Keratinocyte (primary cell): ENCODE results near the gene EMILIN3. TPM values are rescaled to one million over a fixed set of nuclear protein-coding genes. Genes with fewer than 3 reads are reported as not detected.

Experiments
- DNase-seq: peaks from one replicate; pipeline ENCODE4 v3.0.0-alpha.2; 2011; ENCODE audit warnings: low read depth, missing footprints, low spot score
- FAIRE-seq: peaks from 2 replicates; lab custom pipeline; 2011; peaks lifted over from hg19 to GRCh38; lab: Jason Lieb, UNC
- H2AFZ ChIP-seq: 2 replicates; pipeline ENCODE4 v1.6.0; 2012; ENCODE audit warnings: low read length, control low read depth, inconsistent platforms; ENCODE audit not compliant: control insufficient read depth
- H3K27ac ChIP-seq: 2 replicates; pipeline ENCODE4 v1.5.1; 2011; ENCODE audit warnings: low read length; ENCODE audit not compliant: control insufficient read depth, insufficient read depth
- H3K27me3 ChIP-seq: 3 replicates; pipeline ENCODE4 v1.6.0; 2011; ENCODE audit warnings: low read length; ENCODE audit not compliant: control insufficient read depth, insufficient read depth; ENCODE audit errors: extremely low read depth
- H3K36me3 ChIP-seq, 2 experiments: 2 replicates in 1 of 2; 3 replicates in 1 of 2; pipeline ENCODE4 v1.5.1; 2011; ENCODE audit warnings: low read length in 2 of 2, mild to moderate bottlenecking in 1 of 2; ENCODE audit not compliant: control insufficient read depth in 2 of 2, insufficient read depth in 2 of 2; ENCODE audit errors: extremely low read depth in 1 of 2
- H3K4me1 ChIP-seq: 3 replicates; pipeline ENCODE4 v1.5.1; 2011; ENCODE audit warnings: low read length; ENCODE audit not compliant: control insufficient read depth, insufficient read depth; ENCODE audit errors: extremely low read depth
- H3K4me2 ChIP-seq: 3 replicates; pipeline ENCODE4 v1.6.0; 2011; ENCODE audit warnings: low read depth, low read length; ENCODE audit not compliant: control insufficient read depth, insufficient read depth; ENCODE audit errors: extremely low read depth
- H3K4me3 ChIP-seq, 3 experiments: fragments of 200-600 bp in 1 of 3; sonication (generic) in 1 of 3; 2 replicates in 2 of 3; 3 replicates in 1 of 3; pipeline ENCODE4 v1.5.1; 2011 to 2016; ENCODE audit warnings: low read length in 3 of 3, mild to moderate bottlenecking in 3 of 3, control low read depth in 2 of 3, inconsistent platforms in 1 of 3, low read depth in 1 of 3, mixed read lengths in 1 of 3, mixed run types in 1 of 3, moderate library complexity in 1 of 3; ENCODE audit not compliant: control insufficient read depth in 2 of 3, insufficient read depth in 2 of 3; ENCODE audit errors: extremely low read depth in 1 of 3
- H3K79me2 ChIP-seq: 2 replicates; pipeline ENCODE4 v1.6.0; 2012; ENCODE audit warnings: low read length; ENCODE audit not compliant: control insufficient read depth, insufficient read depth
- H3K9ac ChIP-seq: 3 replicates; pipeline ENCODE4 v1.6.0; 2011; ENCODE audit warnings: low read length; ENCODE audit not compliant: control insufficient read depth, insufficient read depth; ENCODE audit errors: extremely low read depth
- H3K9me1 ChIP-seq: 3 replicates; pipeline ENCODE4 v1.6.0; 2011; ENCODE audit warnings: low read length; ENCODE audit not compliant: control insufficient read depth, insufficient read depth; ENCODE audit errors: extremely low read depth
- H3K9me3 ChIP-seq: 2 replicates; pipeline ENCODE4 v1.5.1; 2012; ENCODE audit warnings: low read depth, low read length; ENCODE audit not compliant: control insufficient read depth
- H4K20me1 ChIP-seq: 3 replicates; pipeline ENCODE4 v1.6.0; 2011; ENCODE audit warnings: low read length; ENCODE audit not compliant: control insufficient read depth, insufficient read depth; ENCODE audit errors: extremely low read depth
- CTCF ChIP-seq, 3 experiments: IDR thresholded peaks in 1 of 3; conservative IDR thresholded peaks in 1 of 3; optimal IDR thresholded peaks in 1 of 3; 2 replicates in 2 of 3; 3 replicates in 1 of 3; pipeline versions ENCODE3 to v1.5.1; 2011; ENCODE audit warnings: low read length in 3 of 3, mild to moderate bottlenecking in 3 of 3, moderate library complexity in 2 of 3, control low read depth in 1 of 3, inconsistent platforms in 1 of 3; ENCODE audit not compliant: insufficient read depth in 2 of 3; ENCODE audit errors: extremely low read depth in 1 of 3
- EZH2 ChIP-seq: IDR thresholded peaks from one replicate; pipeline ENCODE4 v1.6.1; 2012; ENCODE audit warnings: inconsistent platforms, mild to moderate bottlenecking, low read length, moderate library complexity
- dilution Hi-C: fragments of 300-500 bp; cut with MboI; formaldehyde crosslinking; loops from one replicate; pipeline ENCODE4 v1.7.0; 2020; ENCODE audit warnings: low sequenced_read_pairs; ENCODE audit not compliant: extremely low pct_ligation_motif_present
- polyA plus RNA-seq, 5 experiments: library from polyadenylated mRNA; depleted of rRNA in 3 of 5; stranded (reverse) in 3 of 5; stranded (forward) in 1 of 5; unstranded in 1 of 5; fragments of >200 nt; gene quantifications; 1 replicate in 1 of 5; 2 replicates in 3 of 5; 3 replicates in 1 of 5; pipeline versions ENCODE4 v1.2.1 to v1.2.3, GENCODE V29; 2011 to 2012; ENCODE audit warnings: missing spikeins in 2 of 5, low read depth in 1 of 5, low replicate concordance in 1 of 5

The EMILIN3 gene
- polyA plus RNA-seq, 1 donor (not counting 4 experiments of a cell fraction or from before 2014, with no cell fraction given): not detected

- Histone ChIP-seq H3K9me1 (no peaks in the 10 kb centered on the region), H3K4me1 (no peaks in the 10 kb centered on the region), H3K9me3 (no peaks in the 10 kb centered on the region), H3K27me3 (no peaks in the 10 kb centered on the region), H3K79me2 (no peaks in the 10 kb centered on the region), H3K36me3 (peaks cover 24 to 56% of the 10 kb centered on the region in 2 experiments), H3K4me2 (no peak overlapping the region), H3K27ac (no peak overlapping the region), H4K20me1 (no peaks in the 10 kb centered on the region), H3K9ac (no peak overlapping the region), H3K4me3 (no peak overlapping the region), H2AFZ (no peak overlapping the region)
- no peak for DNase-seq
- dilution Hi-C loops: no loop called here
- TF ChIP-seq EZH2 (no peak), CTCF (optimal IDR thresholded peaks at IDR 0.05 in 1 of 3, IDR thresholded peaks at IDR 0.05 in 1 of 3, conservative IDR thresholded peaks at IDR 0.05 in 1 of 3; ENCODE audit: extremely low read depth in 1 of 3, insufficient read depth in 2 of 3, low read length in 3 of 3) (no peak)
- FAIRE-seq: no peak
Measured at GRCh38 chr20:41355192-41355591, 11.4 kb downstream of the EMILIN3 start.

- TF ChIP-seq CTCF (optimal IDR thresholded peaks at IDR 0.05 in 1 of 3, IDR thresholded peaks at IDR 0.05 in 1 of 3, conservative IDR thresholded peaks at IDR 0.05 in 1 of 3; ENCODE audit: extremely low read depth in 1 of 3, insufficient read depth in 2 of 3, low read length in 3 of 3) (no peak), EZH2 (no peak)
- peaks cover 31 to 60% of the 10 kb centered on the region in 2 experiments for H3K36me3 ChIP-seq
- H3K9ac ChIP-seq: no peak overlapping the region
- H2AFZ ChIP-seq: no peak overlapping the region
- H3K27ac ChIP-seq: no peak overlapping the region
- H3K27me3 ChIP-seq: no peaks in the 10 kb centered on the region
- FAIRE-seq: no peak
- H3K79me2 ChIP-seq: no peaks in the 10 kb centered on the region
- H3K4me2 ChIP-seq: no peak overlapping the region
- H3K9me1 ChIP-seq: no peaks in the 10 kb centered on the region
- no peaks in the 10 kb centered on the region for H4K20me1 ChIP-seq
- no peak overlapping the region for H3K4me3 ChIP-seq
- no peaks in the 10 kb centered on the region for H3K4me1 ChIP-seq
- no peaks in the 10 kb centered on the region for H3K9me3 ChIP-seq
- no peak for DNase-seq
- dilution Hi-C loops: no loop called here
Measured at GRCh38 chr20:41353530-41353929, 13.1 kb downstream of the EMILIN3 start.
